Colon (tissue), 2 donors: Measurements from ENCODE around the gene DNAH14.
"Not testable (repeated sequence)": the region's sequence is repeated elsewhere in the genome, so short reads cannot be mapped to it uniquely, and the experiment has no call there.

Experiments used
- FAIRE-seq: peaks from 2 replicates; lab custom pipeline; 2012; peaks lifted over from hg19 to GRCh38; lab: Jason Lieb, UNC
- donor health status: control.
- donor health status: control.

DNAH14 gene

GRCh38 chr1:225257081-225257480 is 327.6 kb downstream of the DNAH14 start:
- FAIRE-seq, result no peak

- peak; percentile 49 for FAIRE-seq
Observed at GRCh38 chr1:225258811-225259210, 329.3 kb downstream of the DNAH14 start.

DNA sequence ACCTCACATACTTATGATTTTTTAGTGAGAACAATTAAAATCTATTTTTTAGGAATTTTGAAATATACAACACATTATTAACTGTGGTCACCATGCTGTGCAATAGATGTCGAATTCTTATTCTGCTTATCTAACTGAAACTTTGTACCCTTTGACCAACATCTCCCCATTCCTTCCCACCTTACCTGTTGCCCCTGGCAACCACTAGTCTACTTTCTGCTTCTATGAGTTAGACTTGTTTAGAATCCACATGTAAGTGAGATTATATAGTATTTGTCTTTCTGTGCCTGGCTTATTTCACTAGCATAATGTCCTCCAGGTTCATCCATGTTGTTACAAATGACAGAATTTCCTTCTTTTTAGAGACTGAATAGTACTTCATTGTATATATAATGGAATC is 330.1 kb downstream of the DNAH14 start:
- no peak for FAIRE-seq

DNA sequence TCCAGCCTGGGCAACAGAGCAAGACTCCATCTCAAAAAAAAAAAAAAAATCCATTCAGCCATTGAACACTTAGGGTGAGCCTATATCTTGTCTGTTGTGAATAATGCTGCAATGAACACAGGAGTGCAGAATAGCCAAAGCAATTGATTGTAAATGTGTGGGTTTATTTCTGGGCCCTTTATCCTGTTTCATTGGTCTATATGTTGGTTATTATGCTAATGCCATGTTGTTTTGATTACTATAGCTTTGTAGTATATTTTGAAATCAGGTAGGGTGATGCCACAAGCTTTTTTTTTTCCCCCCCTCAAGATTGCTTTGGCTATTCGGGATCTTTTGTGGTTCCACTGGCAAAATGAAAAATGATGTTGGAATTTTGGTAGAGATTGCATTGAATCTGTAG is 330.8 kb downstream of the DNAH14 start:
- no peak for FAIRE-seq

- no peak for FAIRE-seq
Observed at GRCh38 chr1:225277445-225277844, 348.0 kb downstream of the DNAH14 start.

- FAIRE-seq, result no peak
Observed at GRCh38 chr1:225280563-225280962, 351.1 kb downstream of the DNAH14 start.

GRCh38 chr1:225290244-225290643 is 360.8 kb downstream of the DNAH14 start:
- FAIRE-seq, result no peak

GRCh38 chr1:225299624-225300023 is 370.1 kb downstream of the DNAH14 start:
- FAIRE-seq, result no peak

- FAIRE-seq, result no peak
Observed at GRCh38 chr1:225300381-225300780, 370.9 kb downstream of the DNAH14 start.

DNA sequence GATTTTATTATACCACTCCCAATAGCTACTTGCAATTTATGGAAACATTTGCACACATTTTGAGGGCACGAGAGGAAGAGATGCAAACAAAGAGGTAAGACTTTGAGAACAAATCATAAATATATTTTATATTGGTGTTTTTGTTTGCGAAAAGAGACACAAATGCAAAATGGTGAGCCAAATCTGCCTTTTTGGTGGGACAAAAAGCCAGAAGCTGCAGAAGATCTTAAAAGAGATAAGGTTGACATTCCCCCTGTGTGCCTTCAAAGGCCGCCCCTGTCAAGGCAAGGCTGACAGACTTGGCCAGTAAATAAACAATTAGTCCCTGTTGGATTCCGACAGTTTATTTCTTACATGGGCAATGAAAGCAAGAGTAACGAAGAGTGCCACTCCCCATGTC is 375.5 kb downstream of the DNAH14 start:
- no peak for FAIRE-seq

DNA sequence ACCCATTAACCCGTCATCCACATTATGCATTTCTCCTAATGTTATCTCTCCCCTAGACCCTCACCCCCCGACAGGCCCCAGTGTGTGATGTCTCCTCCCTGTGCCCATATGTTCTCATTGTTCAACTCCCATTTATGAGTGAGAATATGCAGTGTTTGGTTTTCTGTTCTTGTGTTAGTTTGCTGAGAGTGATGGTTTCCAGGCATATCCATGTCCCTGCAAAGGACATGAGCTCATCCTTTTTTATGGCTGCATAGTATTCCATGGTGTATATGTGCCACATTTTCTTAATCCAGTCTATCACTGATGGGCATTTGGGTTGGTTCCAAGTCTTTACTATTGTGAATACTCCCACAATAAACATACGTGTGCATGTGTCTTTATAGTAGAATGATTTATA is 381.1 kb downstream of the DNAH14 start:
- not testable (repeated sequence) for FAIRE-seq

GRCh38 chr1:225318706-225319575 is 389.5 kb downstream of the DNAH14 start:
- no peak for FAIRE-seq

DNA sequence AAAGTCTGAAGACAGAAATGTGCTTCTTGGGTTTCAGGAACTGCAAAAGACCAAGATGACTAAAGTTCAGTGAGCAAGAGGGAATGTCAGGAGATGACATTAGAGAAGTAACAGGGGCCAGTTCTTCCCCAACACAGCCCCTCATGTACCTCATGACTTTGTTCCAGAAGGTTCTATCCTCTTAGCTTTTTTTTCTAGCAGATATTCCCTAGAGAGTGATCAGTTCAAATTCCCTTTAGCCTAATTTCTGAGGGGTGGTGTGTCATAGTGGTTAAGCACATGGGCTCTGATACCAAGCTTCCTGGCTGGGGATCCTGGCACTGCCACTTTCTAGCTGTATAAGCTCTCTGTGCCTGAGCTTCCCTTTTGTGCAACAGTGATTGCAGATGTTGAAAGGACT is 390.4 kb downstream of the DNAH14 start:
- FAIRE-seq, result no peak

DNA sequence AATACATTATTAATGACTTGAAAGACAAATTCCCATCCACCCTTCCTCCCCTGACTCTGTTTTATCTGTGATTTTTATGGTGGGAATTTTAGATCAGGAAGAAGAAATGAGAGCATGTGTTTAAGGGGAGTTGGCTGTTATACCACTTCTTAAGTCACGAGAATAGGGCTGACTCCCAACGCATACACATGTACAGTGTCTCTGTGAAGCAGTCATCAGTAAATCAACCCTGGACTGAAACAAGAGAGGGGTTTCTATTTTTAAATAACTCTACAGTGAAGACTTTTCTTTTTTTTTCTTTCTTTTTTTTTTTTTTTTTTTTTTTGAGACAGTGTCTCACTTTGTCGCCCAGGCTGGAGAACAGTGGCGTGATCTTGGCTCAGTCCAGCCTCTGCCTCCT is 392.3 kb downstream of the DNAH14 start:
- no peak for FAIRE-seq

- FAIRE-seq, result no peak
Observed at GRCh38 chr1:225329041-225329440, 399.6 kb downstream of the DNAH14 start.

DNA sequence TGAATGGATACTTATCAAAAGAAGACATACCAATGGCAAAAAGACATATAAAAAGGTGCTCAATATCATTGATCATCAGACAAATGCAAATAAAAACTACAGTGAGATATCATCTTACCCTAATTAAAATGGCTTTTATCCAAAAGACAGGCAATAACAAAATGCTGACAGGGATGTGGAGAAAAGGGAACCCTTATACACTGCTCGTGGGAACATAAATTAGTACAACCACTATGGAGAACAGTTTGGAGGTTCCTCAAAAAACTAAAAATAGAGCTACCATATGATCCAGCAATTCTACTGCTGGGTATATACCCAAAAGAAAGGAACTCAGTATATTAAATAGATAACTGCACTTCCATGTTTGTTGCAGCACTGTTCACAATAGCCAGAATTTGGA is 400.5 kb downstream of the DNAH14 start:
- not testable (repeated sequence) for FAIRE-seq

GRCh38 chr1:225332686-225333085 is 403.2 kb downstream of the DNAH14 start:
- no peak for FAIRE-seq

- peak; percentile 77 for FAIRE-seq
Observed at GRCh38 chr1:225335098-225335778, 405.8 kb downstream of the DNAH14 start.

GRCh38 chr1:225338545-225338944 is 409.1 kb downstream of the DNAH14 start:
- no peak for FAIRE-seq

GRCh38 chr1:225341642-225342041 is 412.2 kb downstream of the DNAH14 start:
- FAIRE-seq, result no peak

GRCh38 chr1:225342695-225343094 is 413.2 kb downstream of the DNAH14 start:
- FAIRE-seq, result no peak

DNA sequence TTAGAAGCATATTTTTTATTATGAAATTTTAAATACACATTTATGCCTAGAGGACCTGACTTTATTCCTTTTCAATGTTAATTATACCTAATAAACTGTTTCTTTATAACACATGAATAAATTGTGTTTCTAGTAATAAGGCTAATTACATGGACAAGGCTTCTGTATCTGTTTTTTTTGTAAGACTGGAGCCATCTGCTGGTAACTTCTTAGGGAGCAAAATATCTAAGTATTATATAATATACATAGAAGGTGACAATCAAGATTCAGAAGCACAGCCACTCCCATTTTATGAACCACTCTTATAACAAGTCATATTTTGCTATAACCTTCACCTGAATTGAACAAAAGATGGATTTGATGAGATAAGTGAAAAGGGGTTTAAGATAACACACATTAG is 414.1 kb downstream of the DNAH14 start:
- FAIRE-seq, result no peak

DNA sequence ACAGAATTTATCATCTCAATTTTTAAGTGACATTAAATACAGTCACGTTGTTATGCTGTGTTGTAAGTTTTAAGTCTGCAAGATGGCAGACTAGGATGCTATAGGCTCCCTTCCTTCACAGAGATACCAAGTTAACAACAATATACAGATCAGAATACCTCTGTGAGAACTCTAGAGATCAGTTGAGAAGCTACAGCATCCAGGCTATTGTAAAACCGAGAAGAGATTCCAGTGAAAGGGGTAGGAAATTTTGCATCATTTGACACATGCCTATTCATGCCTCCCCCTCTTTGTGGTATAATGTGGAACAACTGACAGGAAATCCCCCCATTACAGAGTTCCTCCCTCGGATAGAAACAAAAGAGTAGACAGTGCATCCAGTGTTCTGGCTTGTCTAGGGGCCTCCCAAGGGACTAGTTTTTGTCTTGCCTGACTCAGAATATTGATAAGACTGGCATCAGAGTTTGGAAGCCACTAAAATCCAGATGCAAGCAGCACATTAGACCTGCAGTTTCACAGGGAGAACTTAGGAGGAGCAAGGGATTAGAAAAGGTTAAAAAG is 417.7 kb downstream of the DNAH14 start:
- no peak for FAIRE-seq
